Hematopoietic multipotent progenitor cell treated with erythropoietin and hydrocortisone succinate and interleukin-3 and kit ligand, for 6 days (in vitro differentiated cells): ENCODE measurements around the gene NECTIN1.

Source experiments
- DNase-seq: peaks from one replicate; pipeline ENCODE4 v3.0.0-alpha.2; 2015

NECTIN1 gene, protein sequence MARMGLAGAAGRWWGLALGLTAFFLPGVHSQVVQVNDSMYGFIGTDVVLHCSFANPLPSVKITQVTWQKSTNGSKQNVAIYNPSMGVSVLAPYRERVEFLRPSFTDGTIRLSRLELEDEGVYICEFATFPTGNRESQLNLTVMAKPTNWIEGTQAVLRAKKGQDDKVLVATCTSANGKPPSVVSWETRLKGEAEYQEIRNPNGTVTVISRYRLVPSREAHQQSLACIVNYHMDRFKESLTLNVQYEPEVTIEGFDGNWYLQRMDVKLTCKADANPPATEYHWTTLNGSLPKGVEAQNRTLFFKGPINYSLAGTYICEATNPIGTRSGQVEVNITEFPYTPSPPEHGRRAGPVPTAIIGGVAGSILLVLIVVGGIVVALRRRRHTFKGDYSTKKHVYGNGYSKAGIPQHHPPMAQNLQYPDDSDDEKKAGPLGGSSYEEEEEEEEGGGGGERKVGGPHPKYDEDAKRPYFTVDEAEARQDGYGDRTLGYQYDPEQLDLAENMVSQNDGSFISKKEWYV

DNA sequence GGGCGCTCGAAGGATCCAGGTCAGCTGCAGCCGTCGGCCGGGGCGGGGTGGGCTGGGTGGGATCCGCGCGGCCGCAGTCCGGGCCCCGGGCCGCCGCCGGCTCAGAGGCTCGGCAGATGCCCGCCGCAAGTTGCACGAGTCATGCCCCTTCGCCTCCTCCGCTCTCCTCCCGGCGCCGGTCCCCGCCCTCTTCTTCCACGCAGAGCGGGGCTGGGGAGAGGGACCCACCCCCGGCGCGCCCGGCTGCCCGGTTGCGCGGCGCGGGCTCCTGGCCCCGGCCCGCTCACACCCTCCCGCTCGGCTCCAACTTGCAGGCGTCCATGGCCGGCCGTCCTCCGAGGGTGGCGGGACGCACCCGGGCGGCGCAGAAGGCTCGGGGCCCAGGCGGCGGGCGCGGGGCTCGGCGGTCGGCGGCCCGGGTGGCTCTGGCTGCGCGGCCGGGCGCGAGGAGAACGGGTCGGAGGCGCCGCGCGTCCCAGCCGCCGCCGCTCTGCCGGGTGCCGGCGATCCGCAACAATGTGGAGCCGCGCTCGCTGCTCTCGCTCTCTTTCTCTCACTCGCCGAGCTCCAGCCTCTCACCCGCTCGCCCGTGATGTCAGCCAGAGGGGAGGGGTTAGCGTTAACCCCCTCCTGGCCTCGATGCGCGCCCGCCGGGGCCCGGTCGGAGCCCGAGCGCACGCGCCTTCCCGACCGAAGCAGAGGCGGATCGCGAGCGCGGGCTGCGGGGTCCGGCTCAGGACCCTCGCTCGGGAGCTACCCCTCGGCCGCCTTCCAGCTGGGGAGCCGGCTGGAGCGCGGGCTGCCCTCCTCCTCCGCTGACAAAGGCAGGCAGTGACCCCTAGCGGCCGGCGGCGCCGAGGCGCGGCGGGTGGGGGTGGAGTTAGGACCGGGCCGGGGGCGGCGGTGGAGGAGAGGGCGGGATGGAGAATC is at the start of gene NECTIN1:
TSS of gene NECTIN1 (minus strand) at position 550 of the 930 bp plus-strand sequence. CDS start 647 bp downstream, outside the sequence.
- peak; percentile 91 for DNase-seq

DNA sequence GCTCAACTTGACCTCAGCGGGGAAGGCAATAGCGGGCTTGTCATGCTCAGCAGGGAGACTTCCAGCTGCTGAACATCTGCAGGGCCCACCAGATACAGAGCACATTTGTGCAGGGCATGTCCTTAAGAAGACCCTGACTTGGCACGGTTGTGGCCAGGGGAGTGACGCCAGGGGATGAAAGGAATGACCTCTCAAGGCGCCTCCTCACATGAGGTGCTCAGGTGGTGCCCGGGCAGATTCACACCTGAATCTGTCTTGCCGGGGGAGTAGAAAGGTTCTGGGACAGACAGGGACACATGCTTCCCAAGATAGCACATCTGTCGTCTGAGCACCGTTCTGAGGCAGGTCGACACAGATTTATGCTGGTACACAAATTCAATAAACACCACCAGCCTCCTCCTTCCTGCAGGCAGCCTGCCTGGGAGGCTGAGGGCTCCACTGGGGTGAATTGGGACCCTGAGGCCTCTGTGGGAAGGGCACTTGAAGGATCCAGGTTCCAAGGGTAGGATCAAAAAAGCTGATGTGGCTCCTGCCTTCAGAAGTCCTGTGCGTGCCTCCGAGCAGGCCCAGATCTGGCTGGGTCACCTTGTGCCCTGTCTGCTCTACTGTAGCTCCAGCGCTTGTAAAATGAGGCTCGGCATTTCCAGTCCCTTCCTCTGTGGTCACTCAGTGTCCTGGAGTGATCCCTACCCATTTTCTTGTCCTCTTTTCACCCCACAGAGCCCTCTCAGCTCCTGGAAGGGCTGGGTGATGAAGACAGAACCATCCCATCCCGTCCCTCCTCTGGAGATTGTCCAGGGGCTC is 49.6 kb upstream of the NECTIN1 start:
- no peak for DNase-seq

DNA sequence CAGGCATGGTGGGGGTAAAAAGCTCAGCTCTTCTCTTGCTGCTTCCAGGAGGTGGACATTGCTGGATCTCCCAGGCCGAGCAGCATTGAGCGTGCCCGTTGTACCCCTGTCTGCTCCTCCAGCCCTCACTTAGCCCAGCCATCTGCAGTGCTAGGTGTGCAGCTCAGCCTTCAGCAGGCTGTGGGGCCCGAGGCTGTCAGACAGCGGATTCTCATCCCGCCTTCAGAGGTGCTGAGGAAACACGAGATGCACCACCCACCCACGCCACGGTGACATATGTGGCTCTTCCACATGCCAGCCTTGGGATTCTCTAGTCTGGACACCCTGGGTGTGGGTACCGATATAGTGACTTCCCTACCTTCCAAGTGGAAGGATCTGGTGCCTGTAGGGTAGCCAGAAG is 48.9 kb upstream of the NECTIN1 start:
- no peak for DNase-seq

DNA sequence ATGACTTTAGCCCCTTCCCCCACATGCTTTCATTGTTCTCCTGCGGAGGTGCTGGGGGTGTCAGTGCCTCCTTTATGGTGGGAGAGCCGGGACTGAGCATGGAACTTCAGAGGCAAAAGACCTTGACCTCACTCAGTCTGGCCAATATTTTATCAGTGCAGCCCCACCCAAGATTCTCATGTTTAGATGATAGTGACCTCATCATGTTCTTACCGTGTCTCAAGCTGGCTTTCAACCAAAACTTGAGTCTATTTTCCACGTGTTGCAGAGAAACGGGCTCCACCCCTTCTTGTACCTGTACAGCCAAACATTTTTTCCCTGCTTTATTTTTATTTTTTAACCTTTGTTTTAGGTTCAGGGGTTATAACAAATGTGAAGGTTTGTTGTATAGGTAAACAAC is 47.7 kb upstream of the NECTIN1 start:
- no peak for DNase-seq

DNA sequence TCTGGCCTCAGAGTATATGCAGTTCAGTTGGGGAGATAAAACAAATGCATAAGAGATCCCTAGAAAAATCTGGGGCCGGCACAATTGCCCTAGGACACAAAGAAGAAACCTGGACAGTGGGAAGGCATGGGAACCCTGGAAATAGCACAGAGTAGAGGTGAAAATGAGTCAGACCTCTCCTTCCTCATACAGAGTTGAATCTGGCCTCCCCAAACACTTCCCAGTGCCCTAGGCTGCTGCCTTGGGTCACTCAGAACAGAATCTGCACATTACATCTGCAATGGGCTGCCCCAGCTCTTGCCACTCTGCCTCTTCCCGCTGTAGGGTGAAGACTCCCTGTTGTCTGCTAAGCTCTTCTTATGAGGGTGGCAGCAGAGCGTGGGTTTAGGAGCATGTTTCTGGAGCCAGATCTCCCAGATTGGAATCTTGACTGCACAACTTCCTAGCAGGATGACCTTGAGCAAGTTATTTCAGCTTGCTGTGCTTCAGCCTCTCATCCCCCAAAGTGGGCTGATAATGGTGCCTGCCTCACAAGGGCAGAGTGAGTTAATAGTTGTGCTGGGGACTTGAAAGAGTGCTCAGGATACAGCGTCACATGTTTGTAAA is 47.1 kb upstream of the NECTIN1 start:
- DNase-seq = no peak

DNA sequence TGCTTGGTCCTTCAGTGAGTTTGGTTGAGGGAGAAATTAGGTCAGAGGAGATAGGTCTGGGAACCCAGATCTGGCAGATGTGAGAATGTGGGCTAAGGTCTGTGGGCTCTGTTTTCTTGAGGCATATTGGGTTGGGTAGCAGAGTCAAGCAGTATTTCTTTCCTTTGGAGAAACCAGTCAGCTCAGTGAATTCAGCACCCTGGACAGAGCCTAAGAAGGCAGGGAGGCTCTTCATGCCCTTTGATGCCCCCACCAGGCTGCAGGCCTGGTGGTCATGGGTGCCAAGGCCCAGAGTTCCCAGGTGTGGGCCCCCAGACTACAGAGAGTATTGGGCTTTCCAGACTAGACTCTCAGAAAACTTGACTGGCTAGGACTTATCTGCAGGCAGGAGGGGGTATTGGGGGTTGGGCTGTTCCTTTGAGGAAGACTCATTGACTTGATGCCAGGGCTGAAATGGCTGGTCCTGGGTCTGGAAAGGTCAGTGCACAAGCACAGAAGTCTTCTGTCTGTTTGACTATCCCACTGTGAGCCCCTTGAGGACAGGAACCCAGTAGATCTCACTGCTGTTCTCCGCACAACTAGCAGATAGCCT is 45.3 kb upstream of the NECTIN1 start:
- DNase-seq = peak; percentile 89

DNA sequence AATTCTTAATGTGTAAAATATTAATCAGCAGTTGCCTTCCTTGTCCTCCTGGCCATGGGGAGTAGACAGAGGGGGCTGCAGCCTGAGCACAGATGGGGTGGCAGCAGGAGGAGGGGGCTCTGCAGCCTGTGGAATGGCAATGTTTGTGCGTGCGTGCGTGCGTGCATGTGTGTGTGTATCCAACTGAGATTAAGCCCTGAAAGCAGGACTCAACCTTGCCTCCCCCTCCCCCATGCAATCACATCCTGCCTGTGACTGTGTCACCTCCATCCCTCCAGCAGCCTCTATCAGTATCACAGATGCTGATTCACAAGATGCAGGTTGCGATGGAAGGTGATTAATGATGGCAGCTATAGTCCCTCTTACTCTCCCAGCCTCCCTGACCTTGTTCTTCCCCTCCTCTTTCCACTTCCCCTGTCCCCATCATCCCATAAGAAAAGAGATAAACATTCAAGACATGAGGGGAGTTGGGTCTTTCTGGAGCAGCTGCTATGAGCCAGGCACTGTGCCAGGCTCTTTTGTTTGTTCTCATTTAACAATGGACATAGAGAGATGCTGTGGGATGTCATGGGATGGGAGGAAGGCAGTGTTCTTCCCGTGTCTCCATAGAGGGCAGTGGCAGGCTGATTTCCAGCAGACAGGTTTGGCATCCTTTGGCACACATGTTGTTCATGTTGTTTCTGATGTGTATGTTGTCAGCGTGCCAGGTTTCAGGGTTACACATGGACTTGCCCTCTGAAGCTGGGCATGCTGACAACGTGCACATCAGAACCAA is 43.8 kb upstream of the NECTIN1 start:
- DNase-seq = no peak

DNA sequence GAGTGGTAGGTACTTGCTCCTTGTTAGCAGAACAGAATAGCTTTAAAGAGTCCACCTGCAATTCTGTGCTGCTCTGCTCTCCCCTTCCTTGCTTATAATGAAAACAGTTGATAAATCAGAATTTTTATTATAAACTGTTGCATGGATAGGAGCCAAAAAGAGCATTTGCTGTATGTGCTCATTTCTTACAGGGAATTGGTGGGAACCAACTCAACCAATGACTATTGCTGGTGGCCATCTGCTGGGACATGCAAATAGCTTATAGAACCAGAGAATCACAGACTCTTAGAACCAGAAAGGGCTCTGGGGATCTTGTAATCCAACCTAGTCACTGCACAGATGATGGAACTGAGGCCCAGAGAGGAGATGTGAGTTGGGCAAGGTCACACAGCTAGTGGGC is 43.1 kb upstream of the NECTIN1 start:
- no peak for DNase-seq

DNA sequence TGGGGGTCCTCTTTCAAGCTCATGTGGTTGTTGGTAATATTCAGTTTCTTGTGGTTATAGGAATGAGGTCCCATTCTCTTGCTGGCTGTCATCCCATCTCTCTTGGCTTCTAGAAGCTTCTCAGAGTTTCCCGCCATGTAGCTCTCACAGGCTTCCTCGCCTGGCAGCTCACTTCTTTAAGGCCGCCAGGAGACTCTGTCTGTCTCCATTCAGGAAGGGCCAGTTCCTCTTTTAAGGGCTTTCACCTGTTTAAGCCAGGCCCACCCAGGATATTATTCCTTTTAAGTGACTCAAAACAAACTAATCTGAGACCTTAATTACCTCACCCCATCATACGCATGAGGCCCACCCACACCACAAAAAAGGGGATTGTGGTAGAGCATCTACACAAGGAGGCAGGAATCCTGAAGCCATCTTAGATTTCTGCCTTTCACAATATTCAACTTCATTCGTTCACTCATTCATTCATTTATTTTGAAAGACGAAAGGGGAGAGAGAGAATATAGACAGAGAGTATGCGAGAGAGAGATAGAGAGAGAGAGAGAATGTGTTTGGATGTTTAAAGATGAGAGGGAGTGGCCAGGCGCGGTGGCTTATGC is 42.3 kb upstream of the NECTIN1 start:
- no peak for DNase-seq

DNA sequence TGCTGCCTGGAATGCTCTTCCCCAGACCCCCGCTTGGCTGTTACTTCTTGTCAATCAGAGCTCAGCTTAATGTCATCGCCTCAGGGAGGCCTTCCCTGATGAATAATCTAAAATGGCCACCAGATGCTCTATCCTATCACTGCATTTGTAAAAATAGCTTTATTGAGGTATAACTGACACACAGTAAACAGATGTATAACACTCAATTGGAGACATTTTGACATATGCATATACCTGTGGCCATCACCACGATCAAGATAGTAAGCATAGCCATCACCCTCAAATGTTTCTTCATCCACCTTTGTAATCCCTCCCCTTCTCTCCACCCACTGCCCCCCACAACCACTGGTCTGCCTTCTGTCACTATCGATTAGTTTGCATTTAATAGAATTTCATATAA is 36.6 kb upstream of the NECTIN1 start:
- DNase-seq = no peak

DNA sequence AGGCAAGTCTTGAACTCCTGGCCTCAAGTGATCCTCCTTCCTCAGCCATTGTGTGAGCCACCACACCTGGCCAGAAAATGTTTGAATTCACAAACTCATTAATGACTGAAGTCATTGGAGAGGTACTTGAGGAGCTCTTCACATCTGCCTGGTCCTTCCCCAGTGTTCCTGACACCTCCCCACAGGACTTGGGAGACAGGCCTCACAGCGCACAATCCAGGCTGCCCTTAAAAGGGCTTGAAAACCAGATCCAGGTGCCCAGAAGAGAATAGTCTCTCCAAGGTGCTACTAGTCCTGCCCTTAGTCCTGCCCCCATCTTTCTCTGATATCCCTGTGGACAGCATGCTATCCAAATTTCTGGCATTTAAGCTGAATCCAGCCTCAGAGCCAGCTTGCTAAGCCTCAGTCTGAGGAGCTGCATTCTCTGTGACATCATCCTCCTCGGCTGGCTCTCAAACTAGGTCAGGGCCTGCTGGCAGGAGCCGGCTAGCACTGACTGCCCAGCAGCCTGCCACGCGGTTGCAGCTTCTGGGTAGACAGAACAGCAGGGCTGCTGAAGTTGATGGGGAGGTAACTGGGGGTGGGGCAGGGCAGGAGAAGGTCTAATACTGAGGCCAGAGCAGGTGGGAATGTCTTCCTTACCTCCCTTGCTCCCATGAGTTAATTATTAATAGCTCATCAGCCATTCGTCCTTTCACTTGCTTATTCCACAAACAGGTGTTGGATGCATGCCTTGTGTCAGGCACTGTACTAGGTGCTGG is 35.3 kb upstream of the NECTIN1 start:
- DNase-seq = no peak

DNA sequence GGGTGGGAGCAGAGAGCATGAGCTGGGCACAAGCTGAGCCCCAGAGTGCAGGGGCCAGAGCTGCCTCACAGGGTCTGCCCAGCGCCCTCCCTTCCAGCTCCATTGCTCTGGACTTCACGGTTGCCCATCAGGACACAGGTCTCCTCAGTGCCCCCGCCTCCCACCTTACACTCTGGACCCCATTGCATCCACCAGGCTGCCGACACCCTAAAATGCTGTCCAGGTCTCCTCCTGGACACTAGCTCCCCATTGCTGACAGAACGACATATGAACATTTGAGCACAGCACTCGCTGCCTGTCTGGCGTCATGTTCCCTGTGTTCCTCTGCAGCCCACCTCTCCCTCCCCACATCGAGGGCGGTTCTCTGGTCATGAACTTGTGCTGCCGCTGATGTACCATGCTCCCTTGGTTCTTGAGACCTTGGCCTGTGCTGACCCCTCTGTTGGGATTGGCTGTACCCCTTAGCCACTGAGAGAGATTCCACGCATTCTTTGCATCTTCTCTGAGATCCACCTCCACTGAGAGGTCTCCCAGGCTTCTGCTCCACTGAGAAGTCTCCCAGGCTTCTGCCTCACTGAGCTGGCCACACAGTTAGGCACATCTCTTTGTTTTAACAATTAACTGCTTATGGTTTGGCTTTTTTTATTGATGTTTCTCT is 34.2 kb upstream of the NECTIN1 start:
- no peak for DNase-seq

DNA sequence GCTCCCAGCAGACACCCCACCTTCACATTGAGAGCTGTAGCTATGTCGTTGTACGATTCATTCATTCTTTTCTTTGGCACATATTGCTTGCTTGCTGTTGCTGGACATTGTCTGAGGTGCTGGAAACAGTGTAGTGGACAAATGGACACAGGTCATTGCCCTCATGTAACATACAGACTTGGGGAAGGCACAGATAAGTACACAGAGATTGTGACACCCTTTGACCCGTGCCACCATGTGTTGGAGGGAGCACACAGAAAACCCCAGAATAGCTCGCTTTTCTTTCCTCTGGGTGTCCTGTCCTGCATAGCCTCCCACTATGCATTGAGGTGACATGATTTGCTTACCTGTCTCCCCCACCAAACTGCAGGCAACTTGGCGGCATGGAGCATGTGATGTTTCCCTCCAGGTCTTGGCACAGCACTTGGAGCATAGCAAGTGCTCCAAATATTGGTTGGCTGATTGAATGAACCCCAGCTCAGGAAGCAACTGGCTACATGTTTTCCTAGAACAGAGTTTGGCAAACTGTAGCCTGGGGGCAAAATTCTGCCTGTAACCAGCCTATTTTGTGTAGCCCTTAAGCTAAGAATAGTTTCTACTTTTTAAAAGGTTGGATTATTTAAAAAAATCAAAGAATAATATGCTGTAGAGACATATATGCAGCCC is 30.9 kb upstream of the NECTIN1 start:
- no peak for DNase-seq

DNA sequence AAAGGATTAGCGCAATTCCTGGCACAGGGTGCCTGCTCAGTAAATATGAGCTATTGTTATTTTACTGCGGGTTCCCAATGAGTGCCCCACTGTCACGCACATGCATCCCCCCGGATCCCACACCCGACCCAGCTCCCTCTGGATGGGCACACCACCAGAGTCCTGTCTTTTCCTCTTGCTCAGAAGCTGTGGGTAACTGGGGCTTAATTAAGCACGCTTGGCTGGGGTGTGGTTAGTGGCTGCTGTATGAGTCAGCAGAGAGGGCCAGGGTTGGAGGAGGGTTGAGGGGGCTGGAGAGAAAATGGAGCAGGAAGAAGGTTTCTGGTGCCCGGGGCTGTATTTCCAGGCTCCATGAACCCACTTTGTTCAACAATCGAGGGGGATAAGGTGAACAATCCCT is 30.3 kb upstream of the NECTIN1 start:
- peak; percentile 94 for DNase-seq

DNA sequence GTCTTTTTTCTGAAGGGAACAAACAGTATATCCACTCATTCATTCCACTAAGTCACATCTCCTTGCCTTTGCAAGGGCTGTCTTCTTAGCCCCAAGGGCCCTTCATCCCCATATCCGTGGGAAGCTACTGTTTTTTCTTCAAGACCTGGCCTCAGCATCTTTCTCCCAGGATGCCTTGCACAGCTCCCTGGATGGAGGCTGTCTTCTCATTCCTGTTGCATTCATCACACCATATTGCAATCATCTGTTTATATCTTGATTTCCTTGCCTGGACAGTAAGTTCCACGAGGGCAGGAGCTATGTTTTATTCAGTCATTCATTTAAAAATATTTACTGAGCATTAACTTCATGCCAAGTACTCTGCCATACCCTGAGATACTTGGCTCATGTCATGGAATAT is 29.3 kb upstream of the NECTIN1 start:
- DNase-seq = no peak

DNA sequence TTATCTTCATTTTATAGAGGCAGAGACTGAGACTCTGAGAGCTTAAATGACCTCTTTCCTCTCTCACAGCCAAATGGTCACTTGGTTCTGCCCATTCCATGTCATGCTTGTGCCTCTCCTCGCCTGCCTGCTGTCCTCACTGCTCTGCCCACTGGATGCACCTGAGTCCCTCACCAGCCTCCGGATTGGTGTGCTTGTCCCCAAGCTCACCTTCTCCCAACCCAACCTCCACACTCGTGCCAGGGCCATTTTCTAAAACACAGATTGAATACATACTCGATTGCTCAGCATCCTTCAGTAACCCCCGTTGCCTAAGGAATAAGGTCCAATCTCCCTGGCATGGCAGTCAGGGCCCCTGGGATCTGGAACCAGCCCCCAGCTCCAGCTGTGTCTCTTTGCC is 28.4 kb upstream of the NECTIN1 start:
- no peak for DNase-seq

DNA sequence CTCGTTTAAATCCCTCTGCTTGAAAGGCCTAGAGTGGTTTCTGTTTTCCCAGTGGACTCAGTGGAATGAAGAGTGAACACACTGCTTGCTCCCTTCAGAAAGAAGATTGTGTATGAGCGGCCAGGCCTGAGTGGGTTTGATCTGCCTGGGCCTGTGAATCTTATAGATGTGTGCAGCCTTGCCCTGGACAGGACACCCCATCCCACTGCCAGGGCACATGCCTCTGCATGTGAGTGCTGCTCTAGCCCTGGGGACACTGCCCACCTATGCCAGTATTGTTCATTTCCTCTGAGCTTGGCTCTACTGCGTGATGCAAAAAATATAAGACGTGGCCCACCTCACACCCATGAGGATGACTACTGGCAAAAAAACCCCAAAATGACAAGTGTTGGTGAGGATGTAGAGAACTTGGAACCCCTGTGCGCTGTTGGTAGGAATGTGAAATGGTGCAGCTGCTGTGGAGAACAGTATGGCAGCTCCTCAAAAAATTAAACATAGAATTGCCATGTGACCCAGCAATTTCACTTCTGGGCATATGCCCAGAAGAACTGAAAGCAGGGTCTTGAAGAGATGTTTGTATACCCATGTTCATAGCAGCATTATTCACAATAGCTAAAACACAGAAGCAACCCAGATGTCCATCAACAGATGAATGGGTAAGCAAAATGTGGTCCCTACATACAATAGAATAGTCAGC is 27.3 kb upstream of the NECTIN1 start:
- DNase-seq = no peak
